GM12873 (cell line): ENCODE data around the gene KEL.

Experiments
- CTCF ChIP-seq: IDR thresholded peaks from 2 replicates; pipeline ENCODE4 v1.5.1; 2012; ENCODE audit warnings: low read depth, mild to moderate bottlenecking, moderate library complexity, low read length, control low read depth; ENCODE audit not compliant: insufficient read depth; ENCODE audit errors: missing control alignments

The KEL gene

GRCh38 chr7:142915315-142915714 lies 46.8 kb downstream of the KEL start:
- TF ChIP-seq CTCF: no peak

DNA sequence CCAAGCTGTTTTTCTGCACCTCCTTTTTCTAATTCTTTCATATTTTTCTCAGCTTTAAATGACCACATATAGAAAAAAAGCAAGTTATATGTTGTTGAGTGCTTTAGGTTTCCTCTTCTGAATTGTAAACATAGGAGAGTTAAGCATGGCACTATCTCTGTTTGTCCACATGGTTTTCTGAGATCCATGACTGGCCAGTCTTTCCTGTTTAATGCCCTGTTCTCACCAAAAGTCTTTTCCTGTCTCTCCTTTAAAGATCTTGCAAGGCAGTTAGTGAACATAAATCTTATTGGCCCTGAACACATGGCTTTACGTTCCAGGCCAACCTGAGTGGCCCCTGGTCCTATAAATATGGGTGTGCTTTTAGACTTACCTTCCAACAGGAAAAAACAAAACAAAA lies 48.0 kb downstream of the KEL start:
- TF ChIP-seq CTCF: no peak

DNA sequence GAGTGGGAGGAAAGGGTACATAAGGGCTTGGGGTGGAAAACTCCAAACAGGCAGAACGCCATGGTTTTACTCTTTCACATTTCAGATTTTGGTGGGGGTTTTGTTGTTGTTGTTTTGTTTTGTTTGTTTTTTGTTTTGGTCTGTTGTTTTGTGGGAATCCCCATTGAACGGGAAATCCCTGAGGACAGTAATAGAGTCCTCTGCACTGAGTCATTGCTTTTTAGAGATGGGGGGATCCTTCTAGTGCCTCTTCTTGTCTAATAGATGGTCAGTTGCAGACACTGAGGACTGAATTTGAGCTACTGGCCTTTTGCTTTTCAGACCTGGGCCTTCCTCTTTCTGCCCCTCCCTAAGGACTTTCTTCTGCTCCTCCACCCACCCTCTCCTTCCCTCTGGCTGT lies 48.6 kb downstream of the KEL start:
- no peak for TF ChIP-seq CTCF

- TF ChIP-seq CTCF: no peak
Measured at GRCh38 chr7:142913051-142913450, 49.1 kb downstream of the KEL start.

DNA sequence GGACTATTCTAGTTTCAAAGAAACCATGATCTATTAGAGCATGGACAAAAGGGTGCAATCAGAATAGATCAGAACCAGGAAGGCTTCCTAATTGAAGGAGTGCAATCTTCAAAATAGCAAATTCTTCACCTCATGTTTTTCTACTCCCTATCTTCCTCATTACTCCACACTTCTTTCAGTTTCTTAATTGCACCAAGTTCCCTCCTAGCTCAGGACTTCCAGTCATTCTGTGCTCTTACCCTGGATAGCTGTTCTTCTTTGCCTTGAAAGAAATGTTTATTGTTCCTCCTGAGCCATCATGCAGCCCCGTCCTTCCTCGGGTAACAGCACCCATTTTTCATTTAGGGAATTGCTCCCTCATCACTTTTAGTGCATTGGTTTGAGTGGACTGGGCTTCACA lies 51.7 kb downstream of the KEL start:
- no peak for TF ChIP-seq CTCF

- no peak for TF ChIP-seq CTCF
Measured at GRCh38 chr7:142910031-142910433, 52.1 kb downstream of the KEL start.

- TF ChIP-seq CTCF: peak; percentile 55
Measured at GRCh38 chr7:142908921-142909890, 53.0 kb downstream of the KEL start.
